H1 (cell line): ENCODE data around the gene NEB. TPM values are rescaled to one million over a fixed set of nuclear protein-coding genes. Genes with fewer than 3 reads are reported as not detected.

Experiments used
- CTCF ChIA-PET: fragments of 300-600 bp; sonication (Branson Sonifier 250); formaldehyde crosslinking; loops from one replicate; lab custom pipeline; 2021; ENCODE audit not compliant: partially characterized antibody; lab: Charles Lee
- POLR2A ChIA-PET: fragments of 300-600 bp; sonication (Branson Sonifier 250); formaldehyde crosslinking; loops from one replicate; lab custom pipeline; 2021; ENCODE audit warnings: inconsistent platforms; ENCODE audit not compliant: partially characterized antibody; lab: Charles Lee
- DNase-seq, 2 experiments: peaks; one replicate each; pipeline versions ENCODE4 v3.0.0 to v3.0.0-alpha.2; 2010 to 2022; ENCODE audit warnings: low spot score in 2 of 2, low read depth in 1 of 2, mixed read lengths in 1 of 2
- FAIRE-seq: peaks from 2 replicates; lab custom pipeline; 2011; peaks lifted over from hg19 to GRCh38; lab: Jason Lieb, UNC
- H2AFZ ChIP-seq: 2 replicates; pipeline ENCODE4 v1.8.1; 2012; ENCODE audit warnings: low read length, inconsistent platforms
- H2AK5ac ChIP-seq: 2 replicates; pipeline ENCODE4 v1.6.1; 2013; ENCODE audit warnings: low read depth, low read length
- H2BK120ac ChIP-seq: replicated peaks from 2 replicates; pipeline ENCODE3; 2013; ENCODE audit warnings: low read depth, low read length, inconsistent platforms
- H2BK12ac ChIP-seq: 2 replicates; pipeline ENCODE4 v1.6.1; 2013; ENCODE audit warnings: low read depth, low read length
- H2BK15ac ChIP-seq: 2 replicates; pipeline ENCODE4 v1.6.1; 2013; ENCODE audit warnings: low read length
- H2BK20ac ChIP-seq: 2 replicates; pipeline ENCODE4 v1.6.1; 2013; ENCODE audit warnings: low read length
- H2BK5ac ChIP-seq: 2 replicates; pipeline ENCODE4 v1.6.1; 2013; ENCODE audit warnings: low read depth, low read length
- H3K14ac ChIP-seq: 2 replicates; pipeline ENCODE4 v1.6.1; 2013; ENCODE audit warnings: inconsistent platforms; ENCODE audit not compliant: insufficient read length
- H3K18ac ChIP-seq: 2 replicates; pipeline ENCODE4 v1.6.1; 2013; ENCODE audit warnings: low read length; ENCODE audit errors: extremely low read depth
- H3K23ac ChIP-seq: 2 replicates; pipeline ENCODE4 v1.6.1; 2013; ENCODE audit warnings: inconsistent platforms; ENCODE audit not compliant: insufficient read length
- H3K23me2 ChIP-seq: 2 replicates; pipeline ENCODE4 v1.6.1; 2013; ENCODE audit warnings: low read depth, low read length
- H3K27ac ChIP-seq: 2 replicates; pipeline ENCODE4 v1.6.1; 2011; ENCODE audit warnings: low read depth, low read length, inconsistent platforms
- H3K27me3 ChIP-seq, 4 experiments: replicated peaks in 1 of 4; 1 replicate in 1 of 4; 2 replicates in 3 of 4; pipeline versions ENCODE4 v1.6.1 to v1.8.1; 2011 to 2013; ENCODE audit warnings: low read length in 3 of 4, mild to moderate bottlenecking in 3 of 4, inconsistent platforms in 2 of 4, mixed read lengths in 2 of 4, moderate library complexity in 1 of 4; ENCODE audit not compliant: control insufficient read depth in 3 of 4, insufficient read depth in 3 of 4; ENCODE audit errors: extremely low read depth in 1 of 4
- H3K36me3 ChIP-seq, 4 experiments: 2 replicates each; pipeline versions ENCODE4 v1.6.1 to v1.8.1; 2011 to 2013; ENCODE audit warnings: mild to moderate bottlenecking in 4 of 4, low read length in 3 of 4, moderate library complexity in 2 of 4, control low read depth in 1 of 4, inconsistent platforms in 1 of 4; ENCODE audit not compliant: insufficient read depth in 4 of 4, control insufficient read depth in 2 of 4
- H3K4ac ChIP-seq: replicated peaks from 2 replicates; pipeline ENCODE3; 2013; ENCODE audit warnings: low read length, low read depth, mixed read lengths, inconsistent platforms; ENCODE audit not compliant: insufficient read length
- H3K4me1 ChIP-seq, 4 experiments: replicated peaks in 1 of 4; 1 replicate in 1 of 4; 2 replicates in 3 of 4; pipeline versions ENCODE4 v1.6.1 to v1.8.1; 2011 to 2013; ENCODE audit warnings: low read length in 3 of 4, inconsistent platforms in 2 of 4, mixed read lengths in 1 of 4; ENCODE audit not compliant: insufficient read depth in 4 of 4, control insufficient read depth in 3 of 4
- H3K4me2 ChIP-seq, 2 experiments: 2 replicates each; pipeline versions ENCODE4 v1.6.1 to v1.8.1; 2011 to 2013; ENCODE audit warnings: low read depth in 2 of 2, low read length in 2 of 2, control low read depth in 1 of 2, inconsistent platforms in 1 of 2, mild to moderate bottlenecking in 1 of 2; ENCODE audit not compliant: insufficient read depth in 1 of 2
- H3K4me3 ChIP-seq, 4 experiments: fragments of 200-600, 300-600 bp in 1 of 4; sonication (generic), shearing (Covaris generic), sonication (Bioruptor Twin) in 1 of 4; 2 replicates each; pipeline versions ENCODE4 v1.5.1 to v1.8.1; 2011 to 2016; ENCODE audit warnings: low read length in 4 of 4, low read depth in 3 of 4, control low read depth in 2 of 4, inconsistent platforms in 2 of 4, mild to moderate bottlenecking in 2 of 4, mixed read lengths in 1 of 4, moderate library complexity in 1 of 4; ENCODE audit not compliant: insufficient read depth in 2 of 4; ENCODE audit errors: extremely low read depth in 1 of 4
- H3K56ac ChIP-seq: replicated peaks from 2 replicates; pipeline ENCODE3; 2013; ENCODE audit warnings: low read depth, mild to moderate bottlenecking, mixed read lengths, low read length, inconsistent platforms; ENCODE audit not compliant: insufficient read length
- H3K79me1 ChIP-seq: 2 replicates; pipeline ENCODE4 v1.6.1; 2013; ENCODE audit warnings: low read depth, low read length, control low read depth
- H3K79me2 ChIP-seq, 2 experiments: 2 replicates each; pipeline versions ENCODE4 v1.6.1 to v1.8.1; 2012 to 2013; ENCODE audit warnings: low read length in 2 of 2, mild to moderate bottlenecking in 2 of 2, inconsistent platforms in 1 of 2; ENCODE audit not compliant: insufficient read depth in 2 of 2, control insufficient read depth in 1 of 2
- H3K9ac ChIP-seq, 4 experiments: replicated peaks in 1 of 4; 1 replicate in 1 of 4; 2 replicates in 3 of 4; pipeline versions ENCODE4 v1.6.1 to v1.8.1; 2011 to 2013; ENCODE audit warnings: low read depth in 3 of 4, low read length in 3 of 4, control low read depth in 2 of 4, mild to moderate bottlenecking in 2 of 4, moderate library complexity in 2 of 4, inconsistent platforms in 1 of 4; ENCODE audit errors: extremely low read depth in 1 of 4
- H3K9me3 ChIP-seq, 2 experiments: 2 replicates each; pipeline versions ENCODE4 v1.6.1 to v1.8.1; 2012 to 2013; ENCODE audit warnings: mild to moderate bottlenecking in 2 of 2, moderate library complexity in 2 of 2, control low read depth in 1 of 2, inconsistent platforms in 1 of 2, low read depth in 1 of 2, low read length in 1 of 2, mixed read lengths in 1 of 2; ENCODE audit not compliant: insufficient read depth in 2 of 2
- H4K20me1 ChIP-seq, 2 experiments: replicated peaks in 1 of 2; 2 replicates each; pipeline versions ENCODE3 to v1.8.1; 2011 to 2013; ENCODE audit warnings: inconsistent platforms in 2 of 2, low read length in 2 of 2, mild to moderate bottlenecking in 1 of 2; ENCODE audit not compliant: insufficient read depth in 2 of 2, control insufficient read depth in 1 of 2
- H4K5ac ChIP-seq: 2 replicates; pipeline ENCODE4 v1.6.1; 2013; ENCODE audit warnings: low read length, low read depth, mixed read lengths, inconsistent platforms; ENCODE audit not compliant: insufficient read length
- H4K8ac ChIP-seq: 2 replicates; pipeline ENCODE4 v1.8.0; 2013; ENCODE audit warnings: mild to moderate bottlenecking, moderate library complexity, low read length, inconsistent platforms; ENCODE audit not compliant: insufficient read depth; ENCODE audit errors: extremely low read depth
- H4K91ac ChIP-seq: replicated peaks from 2 replicates; pipeline ENCODE3; 2013; ENCODE audit warnings: low read length, mixed read lengths, inconsistent platforms; ENCODE audit not compliant: insufficient read length
- BRCA1 ChIP-seq: IDR thresholded peaks from 2 replicates; pipeline ENCODE4 v1.6.1; 2012; ENCODE audit warnings: low read depth, low read length, improper control_type of control experiment
- MAX ChIP-seq: IDR thresholded peaks from 2 replicates; pipeline ENCODE4 v1.6.1; 2012; ENCODE audit warnings: inconsistent platforms
- POU5F1 ChIP-seq: IDR thresholded peaks from 2 replicates; pipeline ENCODE4 v1.6.1; 2011; ENCODE audit warnings: low read depth, mild to moderate bottlenecking, low read length, moderate library complexity
- RFX5 ChIP-seq: IDR thresholded peaks from 2 replicates; pipeline ENCODE4 v1.6.1; 2011; ENCODE audit warnings: low read depth, low read length, improper control_type of control experiment, borderline replicate concordance
- SIRT6 ChIP-seq: IDR thresholded peaks from one replicate; pipeline ENCODE4 v1.7.1; 2012; ENCODE audit warnings: low read length, inconsistent platforms
- SP2 ChIP-seq: IDR thresholded peaks from 2 replicates; pipeline ENCODE4 v1.6.1; 2012; ENCODE audit warnings: mild to moderate bottlenecking, low read length, inconsistent platforms
- WGBS, 2 experiments: shearing (Covaris generic) in 1 of 2; methylation state at CpG; one replicate each; pipeline versions ENCODE4 v1.1.6 to v1.1.7; 2013 to 2015; ENCODE audit warnings: low lambda C conversion rate in 2 of 2, mixed read lengths in 2 of 2, inconsistent platforms in 1 of 2, low coverage in 1 of 2, missing lambda C conversion rate in 1 of 2; ENCODE audit not compliant: insufficient replicate concordance in 2 of 2, insufficient coverage in 1 of 2, insufficient read length in 1 of 2; ENCODE audit errors: extremely low coverage in 1 of 2, missing lambda C conversion rate in 1 of 2; 5-methylcytosine and 5-hydroxymethylcytosine counted together
- polyA plus RNA-seq, 7 experiments: library from polyadenylated mRNA; depleted of rRNA in 3 of 7; stranded (reverse) in 5 of 7; unstranded in 2 of 7; fragments of >200 nt in 5 of 7; fragments of 200-250 nt in 2 of 7; gene quantifications; 1 replicate in 5 of 7; 2 replicates in 1 of 7; 4 replicates in 1 of 7; pipeline versions ENCODE4 v1.2.1 to v1.2.3, GENCODE V29; 2011 to 2013; ENCODE audit warnings: missing spikeins in 2 of 7, mixed read lengths in 2 of 7
- total RNA-seq: library from RNA; stranded (reverse); fragmentation: NEBNext Ultra II Directional; extraction: Animal tissue kit (Norgen Biotek cat#: 25700); gene quantifications from 2 replicates; pipeline ENCODE4 v1.2.1, GENCODE V29; 2021

Gene NEB
- total and polyA plus RNA-seq, 2 of the 8 experiments (the other 6 are each of a cell fraction or from before 2014, with no cell fraction given), result 1.4 to 2.5 TPM

- Histone ChIP-seq H3K18ac (no peak overlapping the region), H3K23me2 (no peaks in the 10 kb centered on the region), H2BK15ac (no peak overlapping the region), H3K4me3 (no peak overlapping the region), H3K27me3 (no peaks in the 10 kb centered on the region), H3K9ac (no peak overlapping the region), H3K14ac (no peak overlapping the region), H3K36me3 (no peaks in the 10 kb centered on the region), H4K5ac (no peak overlapping the region), H3K23ac (no peak overlapping the region), H3K79me1 (no peaks in the 10 kb centered on the region), H4K20me1 (no peaks in the 10 kb centered on the region), H2AFZ (no peak overlapping the region), H3K56ac (no peak overlapping the region), H3K4ac (no peak overlapping the region), H3K4me1 (peaks cover 0 to 4% (median 0%) of the 10 kb centered on the region in 4 experiments; a peak in 1 of 7 replicates), H4K8ac (no peak overlapping the region), H4K91ac (no peak overlapping the region), H3K79me2 (no peaks in the 10 kb centered on the region), H3K27ac (no peak overlapping the region), H2BK120ac (no peak overlapping the region), H3K9me3 (no peaks in the 10 kb centered on the region), H2BK20ac (no peak overlapping the region), H3K4me2 (no peak overlapping the region), H2AK5ac (no peak overlapping the region), H2BK5ac (0 out of 2 replicates have a peak overlapping the region, but pooled peaks have one; percentile 42), H2BK12ac (no peak overlapping the region)
- no peak for TF ChIP-seq RFX5
- TF ChIP-seq BRCA1, result no peak
- no peak for TF ChIP-seq POU5F1
- no peak for TF ChIP-seq SP2
- no peak for TF ChIP-seq MAX
- TF ChIP-seq SIRT6, result no peak
- FAIRE-seq (no peak), DNase-seq (no peak)
- ChIA-PET POLR2A (interaction anchor here (0.9 to 2.0 kb wide), 2 partner anchors 10 to 18 kb away, joined by 3 to 6 read pairs; no protein-coding TSS in a partner anchor), CTCF (interaction anchor here (0.9 to 1.9 kb wide), 6 partner anchors 10 to 70 kb away, joined by 3 to 9 read pairs (median 4); no protein-coding TSS in a partner anchor)
- WGBS, 2 experiments, result 86% methylated on average over 10 of the region's 10 CpGs; no CpG with 5 or more reads in 1 of the 2 experiments
Measured at GRCh38 chr2:151765760-151766410, 31.6 kb upstream of the NEB start.
